ENCODE results near the gene PHACTR3. TPM values are rescaled to one million over a fixed set of nuclear protein-coding genes. Genes with fewer than 3 reads are reported as not detected.

PHACTR3 gene
- total RNA-seq, 1 donor from 2014 or later = not detected

GRCh38 chr20:59774921-59775686 is 170.8 kb downstream of the PHACTR3 start:
- intact Hi-C loops (cut with micrococcal nuclease) = no loop called here

- intact Hi-C loops (cut with micrococcal nuclease) = no loop called here
Observed at GRCh38 chr20:59775687-59776055, 171.3 kb downstream of the PHACTR3 start.

- intact Hi-C loops (cut with micrococcal nuclease) = no loop called here
Observed at GRCh38 chr20:59776059-59776603, 171.8 kb downstream of the PHACTR3 start.

GRCh38 chr20:59776626-59777330 is 172.4 kb downstream of the PHACTR3 start:
- intact Hi-C loops (cut with micrococcal nuclease) = no loop called here

GRCh38 chr20:59777331-59777725 is 173.0 kb downstream of the PHACTR3 start:
- intact Hi-C loops (cut with micrococcal nuclease) = no loop called here

GRCh38 chr20:59777814-59778575 is 173.7 kb downstream of the PHACTR3 start:
- intact Hi-C loops (cut with micrococcal nuclease) = no loop called here

GRCh38 chr20:59778615-59779200 is 174.4 kb downstream of the PHACTR3 start:
- intact Hi-C loops (cut with micrococcal nuclease) = no loop called here

- intact Hi-C loops (cut with micrococcal nuclease) = no loop called here
Observed at GRCh38 chr20:59779656-59780380, 175.5 kb downstream of the PHACTR3 start.

GRCh38 chr20:59780494-59781185 is 176.3 kb downstream of the PHACTR3 start:
- intact Hi-C loops (cut with micrococcal nuclease) = no loop called here

- intact Hi-C loops (cut with micrococcal nuclease) = no loop called here
Observed at GRCh38 chr20:59781226-59781625, 176.9 kb downstream of the PHACTR3 start.

GRCh38 chr20:59782986-59783640 is 178.8 kb downstream of the PHACTR3 start:
- intact Hi-C loops (cut with micrococcal nuclease) = no loop called here

- intact Hi-C loops (cut with micrococcal nuclease) = no loop called here
Observed at GRCh38 chr20:59783641-59784010, 179.3 kb downstream of the PHACTR3 start.

GRCh38 chr20:59784365-59784764 is 180.0 kb downstream of the PHACTR3 start:
- intact Hi-C loops (cut with micrococcal nuclease) = no loop called here

GRCh38 chr20:59784791-59785668 is 180.7 kb downstream of the PHACTR3 start:
- intact Hi-C loops (cut with micrococcal nuclease) = no loop called here

- intact Hi-C loops (cut with micrococcal nuclease) = no loop called here
Observed at GRCh38 chr20:59785669-59785959, 181.3 kb downstream of the PHACTR3 start.

- intact Hi-C loops (cut with micrococcal nuclease) = no loop called here
Observed at GRCh38 chr20:59785986-59786795, 181.9 kb downstream of the PHACTR3 start.

GRCh38 chr20:59786801-59787537 is 182.6 kb downstream of the PHACTR3 start:
- intact Hi-C loops (cut with micrococcal nuclease) = no loop called here

Data from T-helper 2 cell treated with Interferon-gamma antibody and Interleukin-4, amounts not matched to agents 100 ng/mL and 5 ng/mL, for 36 hours (primary cell).